ENCODE results near the gene CYTL1. TPM values are rescaled to one million over a fixed set of nuclear protein-coding genes. Genes with fewer than 3 reads are reported as not detected.

CYTL1 gene
- polyA plus RNA-seq, 1 donor from 2014 or later = not detected

DNA sequence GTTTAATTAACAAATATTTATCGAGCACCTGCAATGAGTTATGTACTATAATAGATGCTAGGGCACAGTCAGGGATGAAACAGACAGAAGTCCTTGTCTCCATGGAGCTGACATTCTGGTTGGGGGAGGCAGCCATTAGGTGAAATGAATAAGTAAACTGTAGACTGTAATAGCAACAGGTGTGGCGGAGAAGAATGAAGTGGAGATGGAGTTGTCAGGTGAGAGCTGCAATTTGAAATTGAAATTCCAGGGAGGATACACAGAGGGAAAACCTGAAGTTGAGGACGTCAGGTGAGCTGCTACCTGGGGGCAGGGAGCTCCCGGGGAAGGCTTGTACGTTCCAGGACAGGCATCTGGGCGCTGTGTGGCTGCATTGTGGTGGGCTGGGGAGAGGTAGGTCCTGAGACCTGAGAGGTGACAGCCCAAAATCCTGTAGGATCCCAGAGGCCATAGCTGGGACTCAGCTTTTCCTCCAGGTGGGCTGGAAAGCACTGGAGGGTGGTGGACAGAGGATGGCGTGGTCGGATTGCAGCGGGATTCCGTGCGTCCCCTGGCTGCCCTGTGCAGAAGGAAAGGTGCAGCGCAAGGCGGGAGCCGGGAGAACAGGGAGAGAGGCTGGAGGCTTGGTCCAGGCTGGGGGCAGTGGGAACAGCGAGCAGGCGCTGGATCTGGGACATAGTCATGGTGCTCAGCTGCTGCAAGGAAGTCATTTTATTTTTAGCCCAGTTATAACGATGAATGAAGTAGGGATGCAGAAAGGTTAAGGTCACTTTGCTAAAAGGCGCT lies 24.8 kb downstream of the CYTL1 start:
- H3K4me2 ChIP-seq (ENCODE audit: low read length) = no peak overlapping the region
- H4K20me1 ChIP-seq (ENCODE audit: insufficient read depth) = no peaks in the 10 kb centered on the region
- H3K9ac ChIP-seq (ENCODE audit: low read length) = no peak overlapping the region
- no peak for TF ChIP-seq MXI1 (conservative IDR thresholded peaks at IDR 0.05; ENCODE audit: poor library complexity, severe bottlenecking)
- no peak for TF ChIP-seq SMC3 (conservative IDR thresholded peaks at IDR 0.05; ENCODE audit: poor library complexity)
- no peak for TF ChIP-seq RAD21 (conservative IDR thresholded peaks at IDR 0.05)
- no peak for TF ChIP-seq POLR2AphosphoS5 (IDR thresholded peaks at IDR 0.05)
- TF ChIP-seq EZH2 (IDR thresholded peaks at IDR 0.05; ENCODE audit: borderline replicate concordance, insufficient read depth, low read length, poor library complexity, severe bottlenecking) = no peak
- TF ChIP-seq, protein P1, sequence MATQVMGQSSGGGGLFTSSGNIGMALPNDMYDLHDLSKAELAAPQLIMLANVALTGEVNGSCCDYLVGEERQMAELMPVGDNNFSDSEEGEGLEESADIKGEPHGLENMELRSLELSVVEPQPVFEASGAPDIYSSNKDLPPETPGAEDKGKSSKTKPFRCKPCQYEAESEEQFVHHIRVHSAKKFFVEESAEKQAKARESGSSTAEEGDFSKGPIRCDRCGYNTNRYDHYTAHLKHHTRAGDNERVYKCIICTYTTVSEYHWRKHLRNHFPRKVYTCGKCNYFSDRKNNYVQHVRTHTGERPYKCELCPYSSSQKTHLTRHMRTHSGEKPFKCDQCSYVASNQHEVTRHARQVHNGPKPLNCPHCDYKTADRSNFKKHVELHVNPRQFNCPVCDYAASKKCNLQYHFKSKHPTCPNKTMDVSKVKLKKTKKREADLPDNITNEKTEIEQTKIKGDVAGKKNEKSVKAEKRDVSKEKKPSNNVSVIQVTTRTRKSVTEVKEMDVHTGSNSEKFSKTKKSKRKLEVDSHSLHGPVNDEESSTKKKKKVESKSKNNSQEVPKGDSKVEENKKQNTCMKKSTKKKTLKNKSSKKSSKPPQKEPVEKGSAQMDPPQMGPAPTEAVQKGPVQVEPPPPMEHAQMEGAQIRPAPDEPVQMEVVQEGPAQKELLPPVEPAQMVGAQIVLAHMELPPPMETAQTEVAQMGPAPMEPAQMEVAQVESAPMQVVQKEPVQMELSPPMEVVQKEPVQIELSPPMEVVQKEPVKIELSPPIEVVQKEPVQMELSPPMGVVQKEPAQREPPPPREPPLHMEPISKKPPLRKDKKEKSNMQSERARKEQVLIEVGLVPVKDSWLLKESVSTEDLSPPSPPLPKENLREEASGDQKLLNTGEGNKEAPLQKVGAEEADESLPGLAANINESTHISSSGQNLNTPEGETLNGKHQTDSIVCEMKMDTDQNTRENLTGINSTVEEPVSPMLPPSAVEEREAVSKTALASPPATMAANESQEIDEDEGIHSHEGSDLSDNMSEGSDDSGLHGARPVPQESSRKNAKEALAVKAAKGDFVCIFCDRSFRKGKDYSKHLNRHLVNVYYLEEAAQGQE (IDR thresholded peaks at IDR 0.05; ENCODE audit: borderline replicate concordance) = no peak
- TF ChIP-seq TAF1 (IDR thresholded peaks at IDR 0.05; ENCODE audit: low read depth) = no peak
- TF ChIP-seq EP300 (conservative IDR thresholded peaks at IDR 0.05; ENCODE audit: poor library complexity, severe bottlenecking) = no peak
- TF ChIP-seq, protein P2, sequence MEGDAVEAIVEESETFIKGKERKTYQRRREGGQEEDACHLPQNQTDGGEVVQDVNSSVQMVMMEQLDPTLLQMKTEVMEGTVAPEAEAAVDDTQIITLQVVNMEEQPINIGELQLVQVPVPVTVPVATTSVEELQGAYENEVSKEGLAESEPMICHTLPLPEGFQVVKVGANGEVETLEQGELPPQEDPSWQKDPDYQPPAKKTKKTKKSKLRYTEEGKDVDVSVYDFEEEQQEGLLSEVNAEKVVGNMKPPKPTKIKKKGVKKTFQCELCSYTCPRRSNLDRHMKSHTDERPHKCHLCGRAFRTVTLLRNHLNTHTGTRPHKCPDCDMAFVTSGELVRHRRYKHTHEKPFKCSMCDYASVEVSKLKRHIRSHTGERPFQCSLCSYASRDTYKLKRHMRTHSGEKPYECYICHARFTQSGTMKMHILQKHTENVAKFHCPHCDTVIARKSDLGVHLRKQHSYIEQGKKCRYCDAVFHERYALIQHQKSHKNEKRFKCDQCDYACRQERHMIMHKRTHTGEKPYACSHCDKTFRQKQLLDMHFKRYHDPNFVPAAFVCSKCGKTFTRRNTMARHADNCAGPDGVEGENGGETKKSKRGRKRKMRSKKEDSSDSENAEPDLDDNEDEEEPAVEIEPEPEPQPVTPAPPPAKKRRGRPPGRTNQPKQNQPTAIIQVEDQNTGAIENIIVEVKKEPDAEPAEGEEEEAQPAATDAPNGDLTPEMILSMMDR (IDR thresholded peaks at IDR 0.05; ENCODE audit: poor library complexity, severe bottlenecking) = no peak
- no peak overlapping the region for H3K27ac ChIP-seq (ENCODE audit: low read length)
- H2AFZ ChIP-seq (ENCODE audit: low read depth, low read length) = no peak overlapping the region
- no peaks in the 10 kb centered on the region for H3K27me3 ChIP-seq (ENCODE audit: insufficient read depth, low read depth, low read length)
- H3K79me2 ChIP-seq (replicated peaks; ENCODE audit: insufficient read depth, low read length) = no peaks in the 10 kb centered on the region
- no peaks in the 10 kb centered on the region for H3K9me2 ChIP-seq (ENCODE audit: insufficient read depth, low read length)
- H3K9me3 ChIP-seq (ENCODE audit: low read length) = no peaks in the 10 kb centered on the region
- H3F3A ChIP-seq (ENCODE audit: insufficient read depth, low read length, poor library complexity, severe bottlenecking) = no peaks in the 10 kb centered on the region
- H3K4me3 ChIP-seq (ENCODE audit: low read length) = no peak overlapping the region
- no peaks in the 10 kb centered on the region for H3K36me3 ChIP-seq (ENCODE audit: insufficient read depth, low read length)

- no peaks in the 10 kb centered on the region for H3K79me2 ChIP-seq (replicated peaks; ENCODE audit: insufficient read depth, low read length)
Observed at GRCh38 chr4:4992833-4993232, 26.4 kb downstream of the CYTL1 start.

More at GRCh38 chr4:4992833-4993232, 26.4 kb downstream of the CYTL1 start:
- Histone ChIP-seq H3K36me3 (ENCODE audit: insufficient read depth, low read length) (no peaks in the 10 kb centered on the region), H3F3A (ENCODE audit: insufficient read depth, low read length, poor library complexity, severe bottlenecking) (no peaks in the 10 kb centered on the region), H4K20me1 (ENCODE audit: insufficient read depth) (no peaks in the 10 kb centered on the region), H3K27ac (ENCODE audit: low read length) (no peak overlapping the region), H3K9me3 (ENCODE audit: low read length) (no peaks in the 10 kb centered on the region), H3K4me3 (ENCODE audit: low read length) (no peak overlapping the region), H3K9ac (ENCODE audit: low read length) (no peak overlapping the region), H3K9me2 (ENCODE audit: insufficient read depth, low read length) (no peaks in the 10 kb centered on the region), H3K4me2 (ENCODE audit: low read length) (no peak overlapping the region), H3K27me3 (ENCODE audit: insufficient read depth, low read depth, low read length) (no peaks in the 10 kb centered on the region), H2AFZ (ENCODE audit: low read depth, low read length) (no peak overlapping the region)
- TF ChIP-seq EP300 (conservative IDR thresholded peaks at IDR 0.05; ENCODE audit: poor library complexity, severe bottlenecking) (no peak), EZH2 (IDR thresholded peaks at IDR 0.05; ENCODE audit: borderline replicate concordance, insufficient read depth, low read length, poor library complexity, severe bottlenecking) (no peak)
